Stimulated activated naive CD4-positive, alpha-beta T cell (primary cell): Measurements from ENCODE around the gene TTLL11.

Experiments used
- DNase-seq, 6 experiments: peaks; one replicate each; lab custom pipeline; 2025; lab: John Stamatoyannopoulos, UW

Gene TTLL11

GRCh38 chr9:121852651-121853616, 240.2 kb downstream of the TTLL11 start:
- no peak for DNase-seq

- no peak for DNase-seq
Observed at GRCh38 chr9:121852241-121852640, 240.9 kb downstream of the TTLL11 start.

- no peak for DNase-seq
Observed at GRCh38 chr9:121851641-121852091, 241.4 kb downstream of the TTLL11 start.

- DNase-seq: no peak
Observed at GRCh38 chr9:121850366-121850765, 242.7 kb downstream of the TTLL11 start.

GRCh38 chr9:121849554-121849953, 243.6 kb downstream of the TTLL11 start:
- no peak for DNase-seq

DNA sequence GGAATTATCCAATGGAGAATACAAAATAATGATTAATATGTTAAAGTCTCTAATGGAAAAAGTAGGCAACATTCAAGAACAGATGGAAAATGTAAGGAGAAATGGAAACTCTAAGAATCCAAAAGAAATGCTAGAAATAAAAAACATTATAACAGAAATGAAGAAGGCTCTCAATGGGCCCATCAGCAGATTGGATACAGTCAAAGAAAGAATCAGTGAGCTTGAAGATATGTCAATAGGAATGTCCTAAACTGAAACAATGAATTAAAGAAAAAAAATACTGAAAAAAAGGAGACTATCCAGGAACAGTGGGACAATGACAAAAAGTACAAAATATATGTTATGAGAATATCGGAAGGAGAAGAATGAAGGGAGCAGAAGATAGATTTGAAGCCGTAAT, 248.5 kb downstream of the TTLL11 start:
- no peak for DNase-seq

DNA sequence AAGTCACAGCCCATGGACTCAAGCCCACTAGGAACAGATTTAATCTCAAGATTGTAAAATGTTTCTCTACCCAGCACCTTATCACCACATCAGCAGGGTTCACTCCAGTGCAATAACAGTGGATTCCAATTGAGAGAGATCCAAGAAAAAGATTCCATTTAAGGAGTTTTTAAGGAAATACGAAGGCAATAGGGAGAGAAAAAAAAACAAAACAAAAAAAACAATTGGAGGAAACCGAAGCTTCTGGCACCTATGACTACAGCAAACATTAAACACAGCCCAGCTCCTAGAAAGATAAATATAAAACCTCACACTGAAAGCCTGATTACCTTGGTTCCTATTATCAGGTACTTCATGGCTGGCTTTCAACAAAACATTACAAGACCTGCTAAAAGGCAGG, 249.0 kb downstream of the TTLL11 start:
- DNase-seq: no peak

DNA sequence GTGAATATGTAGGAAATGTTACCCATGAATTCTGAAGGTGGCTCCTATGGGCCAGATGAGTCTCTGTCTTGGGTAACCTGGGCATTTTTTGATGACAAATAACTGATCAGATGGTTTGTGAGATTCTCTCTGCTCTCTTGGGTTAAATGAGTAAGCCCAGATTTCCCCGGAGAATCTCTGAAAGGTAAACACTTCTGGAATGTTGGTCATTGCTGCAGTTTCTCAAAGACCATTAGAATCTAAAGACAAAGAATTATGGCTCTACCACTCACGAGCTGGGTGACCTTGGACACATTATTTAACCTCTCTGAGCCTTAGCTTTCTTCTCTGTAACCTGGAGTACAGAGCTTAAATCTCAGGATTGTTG, 250.5 kb downstream of the TTLL11 start:
- DNase-seq: no peak

- DNase-seq: no peak
Observed at GRCh38 chr9:121841771-121842611, 251.1 kb downstream of the TTLL11 start.

DNA sequence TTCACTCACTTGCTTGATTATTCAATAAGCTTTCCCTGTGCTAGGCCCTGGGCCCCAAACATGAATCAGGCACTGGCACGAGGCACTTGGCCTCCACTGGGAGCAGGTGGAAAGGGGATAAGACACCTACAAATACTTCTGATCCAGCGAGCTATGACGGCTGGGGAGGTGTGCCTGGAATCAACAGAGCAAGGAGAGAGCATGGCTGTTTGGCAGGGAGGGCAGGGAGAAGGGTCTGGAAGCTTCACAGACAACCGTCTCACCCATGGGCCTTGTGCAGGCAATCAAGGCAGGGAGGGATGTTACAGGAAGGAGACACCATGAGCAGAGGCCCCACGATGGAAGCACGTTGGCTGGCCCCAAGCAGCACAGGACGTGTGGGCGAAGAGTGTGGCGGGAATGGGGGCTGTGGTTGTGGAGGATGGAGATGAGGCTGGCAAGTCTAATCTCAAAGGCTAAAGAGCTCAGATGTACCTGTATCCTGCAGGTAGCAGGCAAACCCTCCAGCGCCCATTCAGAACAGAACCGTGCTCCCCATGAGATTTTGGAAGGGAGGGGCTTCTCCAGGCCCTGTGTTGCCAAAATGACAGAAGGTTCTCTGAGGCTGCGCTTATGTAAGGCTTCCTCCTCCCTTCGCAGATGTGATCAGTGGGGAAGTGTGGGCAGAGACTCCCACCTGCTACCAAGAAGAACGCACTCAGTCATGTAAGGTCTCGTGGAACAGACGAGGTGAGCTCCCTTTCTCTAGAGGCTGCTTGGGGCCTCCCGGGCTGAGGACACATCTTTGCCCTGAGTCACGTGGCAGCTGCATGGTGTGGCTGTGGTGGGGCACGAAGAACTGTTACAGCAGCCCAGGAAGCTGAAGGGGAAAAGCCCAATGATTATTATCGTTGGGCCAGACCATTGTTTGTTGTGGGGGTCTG, 252.0 kb downstream of the TTLL11 start:
- DNase-seq: no peak

DNA sequence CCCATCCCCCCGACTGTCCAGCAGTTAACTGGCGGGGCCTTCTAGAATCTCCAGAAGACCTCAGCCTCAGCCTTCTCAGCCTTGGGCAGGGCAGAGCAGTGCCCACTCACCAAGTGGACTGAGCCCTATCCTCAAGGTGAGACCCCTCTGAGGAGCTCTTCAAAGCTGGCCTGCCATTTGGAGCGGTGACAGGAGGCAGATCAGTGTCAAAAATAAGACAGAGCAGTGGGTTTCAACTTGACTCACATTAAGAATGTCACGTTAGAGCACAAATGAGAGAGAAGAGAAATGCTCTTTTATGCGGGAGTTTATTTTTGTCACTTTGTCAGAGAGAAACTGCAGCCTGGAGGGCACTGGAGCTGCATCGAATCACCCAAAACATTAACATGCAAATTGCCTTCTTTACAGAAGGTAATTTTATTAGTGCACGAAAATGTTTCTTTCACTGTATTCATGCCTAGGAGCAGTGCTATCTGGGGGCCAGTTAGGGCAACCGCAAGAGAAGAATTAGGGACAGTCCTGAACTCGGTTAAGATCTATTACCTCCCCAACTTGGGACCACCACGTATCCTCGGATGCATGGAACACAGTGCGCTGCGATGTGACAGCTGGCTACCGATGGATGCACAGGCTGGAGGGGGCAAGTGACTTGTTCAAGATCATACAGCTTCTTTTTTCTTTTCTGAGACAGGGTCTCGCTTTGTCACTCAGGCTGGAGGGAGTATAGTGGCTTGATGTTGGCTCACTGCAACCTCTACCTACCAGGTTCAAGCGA, 253.2 kb downstream of the TTLL11 start:
- no peak for DNase-seq

DNA sequence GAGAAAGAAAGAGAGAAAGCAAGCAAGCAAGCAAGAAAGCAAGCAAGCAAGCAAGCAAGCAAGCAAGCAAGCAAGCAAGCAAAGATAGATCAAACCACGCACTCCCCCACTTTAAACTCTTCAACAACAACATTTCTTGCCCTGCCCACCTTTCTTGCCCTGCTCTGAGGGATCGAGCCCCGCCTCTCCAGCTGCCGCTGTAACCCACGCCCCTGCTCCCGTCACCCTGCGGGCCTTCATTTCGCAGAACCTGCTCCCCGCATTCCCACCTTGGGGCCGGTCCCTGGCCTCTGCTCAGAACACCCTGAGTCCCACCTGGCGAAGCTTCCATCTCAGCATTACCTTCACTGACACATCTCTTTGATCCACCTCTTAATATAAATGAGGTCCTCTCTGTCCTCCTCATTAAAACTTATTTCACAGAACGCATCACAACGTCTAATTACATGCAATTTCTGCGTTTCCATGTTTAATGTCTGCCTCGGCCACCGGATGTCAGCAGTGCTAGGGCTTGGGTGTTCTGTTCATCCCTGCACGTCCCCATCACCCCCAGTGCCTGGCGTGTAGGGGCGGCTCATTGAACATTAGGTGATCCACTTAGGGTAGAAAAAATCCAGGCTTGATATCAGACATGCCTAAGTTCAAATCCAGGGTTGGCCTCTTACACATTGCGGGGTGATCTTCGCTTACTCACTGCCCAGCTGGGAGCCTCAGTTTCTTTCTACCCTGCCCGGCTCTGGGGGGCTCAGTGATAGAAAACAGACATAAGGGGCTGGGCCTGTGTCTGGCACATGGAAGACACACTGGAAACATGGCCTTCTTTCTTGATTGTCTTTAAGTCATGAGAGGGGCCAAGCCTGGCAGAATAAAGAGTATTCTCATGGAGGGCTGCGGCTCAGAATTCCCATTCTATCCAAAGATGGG, 254.1 kb downstream of the TTLL11 start:
- DNase-seq: no peak

DNA sequence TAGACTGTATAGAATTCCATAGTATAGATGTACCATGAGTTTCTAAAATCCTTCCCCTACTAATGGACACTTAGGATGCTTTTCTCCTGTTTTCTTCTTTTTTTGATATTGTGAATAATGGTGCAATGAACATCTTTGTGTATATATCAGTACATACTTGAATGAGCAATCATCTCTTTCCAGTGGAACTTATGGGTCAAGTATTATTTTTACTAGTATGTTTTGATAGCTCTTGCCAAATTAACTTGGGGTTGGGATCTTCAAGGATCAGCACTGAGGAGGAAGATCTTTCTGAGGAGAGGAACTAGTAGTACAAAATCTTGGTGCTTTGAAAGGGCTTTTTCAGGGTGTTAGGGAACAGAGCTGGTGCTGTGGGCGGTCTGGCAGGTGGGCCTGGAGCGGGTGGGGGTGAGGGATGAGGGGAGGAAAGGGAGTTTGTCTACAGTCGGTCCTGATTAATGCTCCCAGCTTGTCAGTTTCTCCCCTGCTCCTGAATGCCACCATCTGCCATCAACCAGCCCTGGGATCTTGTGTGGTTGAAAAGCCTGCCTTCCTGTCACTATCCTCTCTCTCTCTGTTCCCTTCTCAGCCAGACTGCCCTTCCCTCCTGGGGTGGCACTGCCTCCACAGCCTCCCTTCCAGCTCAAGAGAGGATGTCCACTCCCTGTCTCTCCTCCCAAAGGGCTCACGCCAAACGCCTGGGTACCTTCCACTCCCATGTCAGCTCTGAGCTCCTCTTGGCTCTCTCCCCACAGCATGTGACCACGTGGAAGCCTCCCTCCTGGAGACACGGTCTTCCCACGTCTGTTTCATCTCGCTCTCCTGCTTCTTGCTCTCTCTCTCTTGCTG, 255.8 kb downstream of the TTLL11 start:
- no peak for DNase-seq

GRCh38 chr9:121836366-121836885, 256.7 kb downstream of the TTLL11 start:
- no peak for DNase-seq

- no peak for DNase-seq
Observed at GRCh38 chr9:121835587-121836365, 257.3 kb downstream of the TTLL11 start.

DNA sequence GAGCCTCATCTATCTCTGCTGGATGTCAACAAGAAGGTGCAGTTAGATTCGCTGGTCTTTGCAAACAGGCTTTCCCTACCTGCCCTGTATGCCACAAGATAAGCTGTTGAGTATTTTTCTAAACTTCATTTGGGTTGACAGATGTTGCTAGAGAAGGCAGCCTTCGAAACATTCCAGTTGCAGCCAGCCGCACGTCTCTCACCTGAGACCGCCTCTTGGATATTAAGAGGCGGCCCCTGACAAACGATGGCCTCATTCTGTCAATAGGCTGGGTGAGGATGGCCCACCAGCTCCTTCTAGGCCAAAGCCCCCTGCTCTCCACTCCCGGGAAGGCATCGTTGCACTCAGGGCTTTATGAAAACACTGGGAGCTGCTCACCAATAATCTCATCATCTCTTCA, 260.0 kb downstream of the TTLL11 start:
- no peak for DNase-seq

- no peak for DNase-seq
Observed at GRCh38 chr9:121831869-121832268, 261.2 kb downstream of the TTLL11 start.
